ENCODE results near the gene ALDH1L1.

GRCh38 chr3:126107203-126107939, 73.0 kb downstream of the ALDH1L1 start:
- TF ChIP-seq, protein P1, sequence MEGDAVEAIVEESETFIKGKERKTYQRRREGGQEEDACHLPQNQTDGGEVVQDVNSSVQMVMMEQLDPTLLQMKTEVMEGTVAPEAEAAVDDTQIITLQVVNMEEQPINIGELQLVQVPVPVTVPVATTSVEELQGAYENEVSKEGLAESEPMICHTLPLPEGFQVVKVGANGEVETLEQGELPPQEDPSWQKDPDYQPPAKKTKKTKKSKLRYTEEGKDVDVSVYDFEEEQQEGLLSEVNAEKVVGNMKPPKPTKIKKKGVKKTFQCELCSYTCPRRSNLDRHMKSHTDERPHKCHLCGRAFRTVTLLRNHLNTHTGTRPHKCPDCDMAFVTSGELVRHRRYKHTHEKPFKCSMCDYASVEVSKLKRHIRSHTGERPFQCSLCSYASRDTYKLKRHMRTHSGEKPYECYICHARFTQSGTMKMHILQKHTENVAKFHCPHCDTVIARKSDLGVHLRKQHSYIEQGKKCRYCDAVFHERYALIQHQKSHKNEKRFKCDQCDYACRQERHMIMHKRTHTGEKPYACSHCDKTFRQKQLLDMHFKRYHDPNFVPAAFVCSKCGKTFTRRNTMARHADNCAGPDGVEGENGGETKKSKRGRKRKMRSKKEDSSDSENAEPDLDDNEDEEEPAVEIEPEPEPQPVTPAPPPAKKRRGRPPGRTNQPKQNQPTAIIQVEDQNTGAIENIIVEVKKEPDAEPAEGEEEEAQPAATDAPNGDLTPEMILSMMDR (conservative IDR thresholded peaks at IDR 0.05; ENCODE audit: low read depth, low read length): no peak
- TF ChIP-seq EZH2 (IDR thresholded peaks at IDR 0.05; ENCODE audit: low read length, unreplicated experiment): no peak
- no peak for TF ChIP-seq EZH2phosphoT487 (IDR thresholded peaks at IDR 0.05; ENCODE audit: borderline replicate concordance, low read length)

Data from PC-3 (cell line).